ENCODE measurements around the gene CCDC33.
A peak's percentile ranks its signal among the peaks of the same experiment; 100 is the strongest.

CCDC33 gene

DNA sequence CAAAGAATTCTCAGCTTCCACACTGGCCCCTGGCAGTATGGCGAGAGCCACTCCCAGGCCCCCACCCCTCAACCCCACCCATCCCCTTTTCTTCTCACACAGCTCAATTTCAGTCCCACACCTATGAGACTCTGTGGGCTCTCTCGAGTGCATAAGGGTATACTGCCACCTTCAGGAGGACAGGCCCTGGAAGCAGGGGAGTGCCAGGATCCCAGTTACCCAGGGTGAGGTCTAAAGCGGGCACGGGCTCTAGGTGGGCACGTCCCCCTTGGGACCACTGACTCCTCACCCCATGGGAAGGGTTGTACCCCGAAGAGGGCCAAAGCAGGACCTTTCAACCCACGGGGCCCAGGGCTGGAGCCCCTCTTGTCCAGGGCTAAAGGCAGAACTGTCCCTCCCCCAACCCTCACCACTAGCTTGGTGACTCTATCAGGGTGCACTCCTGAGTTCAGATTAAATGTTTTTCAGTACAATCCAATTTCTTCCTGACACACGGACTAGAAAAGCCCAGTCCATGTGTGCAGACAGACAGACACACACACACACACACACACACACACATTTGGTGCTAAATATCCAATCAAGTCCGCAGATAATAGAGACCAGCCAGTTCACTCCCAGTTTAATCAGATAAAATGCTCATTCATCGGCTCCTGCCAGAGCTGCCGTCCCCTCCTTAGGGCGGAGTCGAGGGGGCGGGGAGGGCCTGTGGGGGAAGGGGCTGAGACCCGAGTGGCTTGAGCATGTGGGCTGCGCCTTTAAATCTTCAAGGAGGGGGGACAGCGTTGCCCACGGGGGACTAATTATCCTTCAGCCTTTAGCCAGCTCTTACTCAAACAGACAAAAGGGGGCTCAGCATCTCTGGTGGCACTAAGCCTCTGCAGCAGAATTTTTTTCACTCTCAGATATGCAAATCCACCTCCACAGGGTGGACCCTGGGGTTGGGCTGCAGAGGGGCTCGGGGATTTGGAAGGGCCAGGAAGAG, 72.0 kb downstream of the CCDC33 start:
- Mint-ChIP-seq H3K4me3 (no peak overlapping the region), H3K27ac (no peak overlapping the region), H3K9me3 (no peaks in the 10 kb centered on the region), H3K27me3 (peaks cover 10% of the 10 kb centered on the region), H3K4me1 (no peaks in the 10 kb centered on the region), H3K36me3 (ENCODE audit: low read depth) (no peaks in the 10 kb centered on the region)
- peak; percentile 39 for DNase-seq
- ATAC-seq, result peak; percentile 67

DNA sequence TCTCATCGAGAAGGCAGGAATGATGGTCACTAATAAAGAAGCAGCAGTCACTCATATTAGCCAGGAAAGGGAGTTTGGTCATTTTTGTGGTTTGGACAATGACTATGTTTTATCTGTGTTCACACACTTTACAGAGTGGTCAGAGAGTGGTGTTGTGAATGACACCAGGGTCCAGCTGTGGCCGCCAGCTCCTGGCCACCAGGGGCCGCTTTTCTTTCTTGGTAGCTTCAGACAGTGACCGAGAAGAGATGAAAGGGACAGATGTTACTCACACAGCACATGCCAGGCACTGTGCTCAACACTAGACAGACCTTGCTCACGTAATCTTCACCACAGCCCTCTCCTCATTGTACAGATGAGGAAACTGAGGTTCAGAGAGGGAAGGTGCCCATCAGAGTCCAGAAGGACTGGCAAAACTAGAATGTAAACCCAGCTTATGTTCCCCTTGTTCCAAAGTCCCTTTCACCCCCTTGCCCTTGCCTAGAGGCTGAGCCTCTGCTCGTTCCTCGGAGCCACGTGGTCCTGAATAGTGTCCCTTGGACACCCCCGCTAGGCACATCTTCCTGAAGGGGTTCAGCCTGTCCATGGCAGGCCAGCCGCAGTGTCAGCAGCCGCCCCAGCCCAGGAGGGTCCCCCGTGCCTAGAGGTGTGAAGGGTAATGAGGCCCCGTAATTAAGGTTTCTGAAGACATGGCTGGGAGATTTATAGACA, 75.8 kb downstream of the CCDC33 start:
- Mint-ChIP-seq H3K9me3 (no peaks in the 10 kb centered on the region), H3K27me3 (peaks cover 2% of the 10 kb centered on the region), H3K4me3 (no peak overlapping the region), H3K27ac (no peak overlapping the region), H3K36me3 (ENCODE audit: low read depth) (no peaks in the 10 kb centered on the region), H3K4me1 (peaks cover 30% of the 10 kb centered on the region)
- DNase-seq (no peak), ATAC-seq (no peak)

DNA sequence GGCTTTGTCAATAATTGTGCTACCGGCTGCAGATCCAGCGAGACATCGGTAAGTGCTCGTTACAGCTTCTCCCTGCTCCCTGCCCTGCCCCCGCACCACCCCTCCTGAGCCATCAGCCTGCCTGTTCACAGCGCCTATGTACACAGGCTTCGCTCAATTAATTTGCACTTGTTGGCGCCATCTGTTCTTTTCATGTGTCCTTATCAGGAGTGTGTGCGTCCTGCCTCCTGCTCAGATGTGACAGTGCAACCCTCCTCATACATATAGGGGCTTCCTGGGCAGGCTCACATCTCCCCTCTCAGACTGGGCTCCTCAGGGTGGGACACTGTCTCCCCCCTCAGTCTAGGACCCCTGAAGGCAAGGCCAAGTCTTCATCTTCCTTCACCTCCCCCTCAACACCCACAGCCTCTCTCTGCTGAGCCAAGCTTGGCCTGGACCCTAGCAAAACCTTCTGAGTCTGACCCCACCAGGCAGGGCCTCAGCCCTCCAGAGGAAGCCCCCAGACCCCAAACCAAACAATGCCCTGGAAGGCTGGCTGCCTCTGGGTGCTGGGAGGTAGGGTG, 76.4 kb downstream of the CCDC33 start:
- Mint-ChIP-seq H3K9me3 (no peaks in the 10 kb centered on the region), H3K36me3 (ENCODE audit: low read depth) (no peaks in the 10 kb centered on the region), H3K4me3 (no peak overlapping the region), H3K27ac (no peak overlapping the region), H3K4me1 (peaks cover 35% of the 10 kb centered on the region), H3K27me3 (peaks cover under 1% of the 10 kb centered on the region)
- DNase-seq (no peak), ATAC-seq (no peak)

DNA sequence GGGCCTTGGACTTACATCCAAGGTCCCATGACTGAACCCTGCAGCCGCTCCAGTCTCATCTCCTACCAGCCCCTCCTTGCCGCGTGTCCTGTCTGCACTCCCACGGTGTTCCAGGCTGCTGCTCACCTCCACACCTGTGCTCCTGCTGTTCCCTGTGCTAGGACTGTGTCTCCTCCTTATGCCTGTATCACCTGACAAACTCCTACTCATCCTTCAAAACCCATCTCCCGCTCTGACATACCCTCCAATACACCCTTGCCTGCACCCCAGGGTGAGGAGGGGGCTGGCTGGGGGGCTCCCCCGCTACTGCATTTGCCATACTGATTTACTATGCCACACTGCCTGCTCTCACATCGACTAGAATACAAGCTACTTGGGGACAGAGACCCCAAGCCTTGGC, 77.8 kb downstream of the CCDC33 start:
- no peak overlapping the region for H3K4me3 Mint-ChIP-seq
- ATAC-seq (no peak), DNase-seq (no peak)
- H3K9me3 Mint-ChIP-seq, result no peaks in the 10 kb centered on the region
- peaks cover 44% of the 10 kb centered on the region for H3K4me1 Mint-ChIP-seq
- H3K36me3 Mint-ChIP-seq (ENCODE audit: low read depth), result no peaks in the 10 kb centered on the region
- no peaks in the 10 kb centered on the region for H3K27me3 Mint-ChIP-seq
- H3K27ac Mint-ChIP-seq, result no peak overlapping the region

DNA sequence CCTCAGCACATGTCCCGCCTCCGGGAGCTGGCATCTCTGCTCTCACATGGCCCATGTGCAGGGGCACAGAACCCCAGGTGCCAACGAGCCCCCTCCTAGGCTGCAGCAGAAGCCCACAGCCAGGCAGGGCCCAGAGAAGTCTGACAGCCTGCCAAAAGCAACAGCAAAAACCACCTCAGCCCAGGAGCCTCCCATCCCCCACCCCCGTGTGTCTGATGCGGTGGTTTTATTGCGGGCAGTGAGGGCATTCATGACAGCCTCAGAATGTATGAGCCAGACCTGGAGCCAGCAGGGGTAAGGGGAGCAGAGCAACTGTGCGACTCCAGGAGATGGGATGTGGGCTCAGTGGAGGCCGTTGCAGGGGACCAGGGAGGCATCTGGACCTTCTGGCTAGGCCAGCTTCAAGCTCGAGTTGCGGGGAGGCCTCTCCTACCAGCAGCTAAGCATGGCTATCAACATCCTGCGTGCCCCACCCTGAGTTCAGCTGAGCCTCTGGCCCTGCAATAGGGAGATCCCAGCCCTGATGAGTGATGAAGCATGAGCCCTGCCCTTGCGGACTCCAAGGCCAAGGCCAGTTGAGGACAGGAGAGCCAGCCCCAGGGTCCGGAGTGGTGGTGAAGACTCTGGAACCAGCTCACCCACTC, 78.8 kb downstream of the CCDC33 start:
- peak overlapping the region; percentile 56 for H3K27ac Mint-ChIP-seq
- peak overlapping the region; percentile 35 for H3K4me3 Mint-ChIP-seq
- H3K27me3 Mint-ChIP-seq, result no peaks in the 10 kb centered on the region
- peaks cover 53% of the 10 kb centered on the region for H3K4me1 Mint-ChIP-seq
- DNase-seq, result peak; percentile 67
- H3K9me3 Mint-ChIP-seq, result no peaks in the 10 kb centered on the region
- peak; percentile 55 for ATAC-seq
- H3K36me3 Mint-ChIP-seq (ENCODE audit: low read depth), result no peaks in the 10 kb centered on the region

DNA sequence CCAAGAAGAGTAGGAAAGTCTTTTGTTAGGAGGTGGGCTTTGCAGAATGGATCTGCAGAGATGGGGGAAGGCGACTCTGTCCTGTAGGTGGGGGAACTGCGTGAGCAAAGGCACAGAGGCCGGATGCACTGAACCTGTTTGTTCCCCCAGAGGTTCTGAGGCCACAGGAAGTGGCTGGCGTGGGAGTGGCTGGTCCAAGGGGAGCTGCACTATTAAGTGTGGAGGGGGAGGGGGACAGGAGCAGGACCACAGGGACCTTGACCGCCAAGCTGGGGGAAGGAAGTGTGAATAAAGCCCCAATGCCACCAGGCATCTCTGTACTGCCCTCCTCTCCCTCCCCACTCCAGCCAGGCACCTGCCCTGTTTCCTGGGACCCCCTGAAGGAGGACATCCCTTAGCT, 79.5 kb downstream of the CCDC33 start:
- Mint-ChIP-seq H3K27ac (peak overlapping the region; percentile 56), H3K27me3 (no peaks in the 10 kb centered on the region), H3K9me3 (no peaks in the 10 kb centered on the region), H3K4me3 (peak overlapping the region; percentile 35), H3K4me1 (peaks cover 58% of the 10 kb centered on the region), H3K36me3 (ENCODE audit: low read depth) (no peaks in the 10 kb centered on the region)
- peak; percentile 41 for ATAC-seq
- peak; percentile 61 for DNase-seq

DNA sequence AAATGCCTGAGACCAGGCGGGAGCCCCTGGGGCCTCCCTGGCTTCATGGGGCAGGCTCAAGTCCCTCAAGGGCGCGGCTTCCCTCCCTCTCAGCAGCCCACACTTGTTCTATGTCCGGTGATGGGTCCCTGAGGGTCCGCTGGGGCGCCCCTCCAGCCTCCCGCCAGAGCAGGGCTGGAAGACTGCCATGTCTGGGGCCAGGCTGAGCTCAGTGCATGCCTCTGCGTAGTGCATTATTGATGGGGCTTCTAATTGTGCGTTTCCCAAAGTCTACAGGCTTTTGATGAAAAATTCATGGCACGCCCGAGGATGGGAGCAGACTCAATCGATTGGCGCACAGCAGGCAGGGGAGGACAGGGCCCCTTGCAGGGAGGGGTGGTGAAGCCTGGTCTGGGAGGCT, 80.0 kb downstream of the CCDC33 start:
- no peak overlapping the region for H3K27ac Mint-ChIP-seq
- no peaks in the 10 kb centered on the region for H3K9me3 Mint-ChIP-seq
- H3K36me3 Mint-ChIP-seq (ENCODE audit: low read depth), result no peaks in the 10 kb centered on the region
- no peak overlapping the region for H3K4me3 Mint-ChIP-seq
- ATAC-seq (no peak), DNase-seq (peak; percentile 7)
- peaks cover 59% of the 10 kb centered on the region for H3K4me1 Mint-ChIP-seq
- H3K27me3 Mint-ChIP-seq, result no peaks in the 10 kb centered on the region

DNA sequence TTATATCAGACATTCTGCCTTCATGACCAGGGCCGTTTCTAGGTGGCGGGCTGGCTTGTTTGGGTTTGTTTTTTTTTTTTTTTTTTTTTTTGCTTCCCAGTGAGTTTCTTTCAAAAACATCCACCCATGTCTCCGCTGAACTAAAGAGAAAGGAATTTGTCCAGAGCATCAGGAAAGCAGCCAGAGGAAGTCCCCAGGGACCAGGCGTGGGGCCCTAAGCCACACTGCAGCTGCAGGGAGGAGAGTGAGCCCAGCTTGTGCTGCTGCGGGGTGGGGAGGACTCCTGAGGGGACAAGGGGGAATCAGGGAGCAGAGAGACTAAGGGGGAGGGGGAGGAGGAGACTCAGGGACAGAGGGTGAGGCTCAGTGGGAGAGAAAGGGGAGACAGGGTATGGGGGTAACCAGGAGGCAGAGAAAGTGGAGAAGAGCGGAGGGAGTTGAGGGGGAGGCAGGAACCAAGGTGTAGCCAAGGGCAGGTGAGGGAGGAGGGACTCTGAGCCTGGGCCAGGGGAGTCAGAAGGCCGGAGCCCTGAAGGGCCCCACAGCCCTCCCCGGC, 81.8 kb downstream of the CCDC33 start:
- no peak for DNase-seq
- Mint-ChIP-seq H3K27ac (no peak overlapping the region), H3K4me3 (no peak overlapping the region), H3K36me3 (ENCODE audit: low read depth) (no peaks in the 10 kb centered on the region), H3K4me1 (peaks cover 59% of the 10 kb centered on the region), H3K27me3 (no peaks in the 10 kb centered on the region), H3K9me3 (no peaks in the 10 kb centered on the region)
- no peak for ATAC-seq

DNA sequence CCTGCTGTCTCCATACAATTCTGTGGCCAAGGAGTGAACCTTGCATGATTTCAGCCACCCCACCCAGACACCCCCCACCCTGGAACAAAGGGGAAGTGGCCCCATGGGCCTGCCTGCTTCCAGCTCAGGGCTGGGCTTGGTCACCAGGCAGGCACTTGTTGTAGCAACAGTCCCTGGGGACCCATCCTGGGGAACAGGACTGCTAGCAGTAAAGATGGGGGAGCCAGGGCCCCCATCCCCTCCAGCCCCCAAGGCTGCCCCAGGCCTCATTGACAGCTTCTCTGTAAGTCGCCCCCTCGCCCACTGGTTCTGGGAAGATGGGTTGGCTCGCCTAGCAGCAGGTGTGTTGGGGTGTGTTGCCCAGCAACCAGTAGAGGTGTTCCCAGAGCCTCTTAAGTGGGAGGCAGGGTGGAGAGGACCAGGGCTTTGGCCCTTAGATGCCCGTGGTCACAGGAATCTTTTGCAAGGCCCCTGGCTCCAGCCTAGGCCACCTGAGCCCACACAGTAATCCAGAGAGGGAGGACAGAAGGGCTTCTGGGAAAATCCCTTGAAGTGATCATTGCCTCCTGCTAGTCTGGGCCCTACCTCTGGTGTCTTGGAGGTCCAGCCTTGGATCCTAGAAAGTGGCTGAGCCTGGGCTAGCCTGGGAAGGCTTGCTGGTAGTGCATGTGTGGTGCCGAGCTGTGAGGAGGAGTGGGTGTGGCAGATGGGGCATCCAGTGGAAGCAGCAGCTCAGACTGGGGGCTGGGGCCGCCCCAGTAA, 82.4 kb downstream of the CCDC33 start:
- Mint-ChIP-seq H3K27me3 (no peaks in the 10 kb centered on the region), H3K27ac (no peak overlapping the region), H3K4me3 (no peak overlapping the region), H3K4me1 (peaks cover 59% of the 10 kb centered on the region), H3K9me3 (no peaks in the 10 kb centered on the region), H3K36me3 (ENCODE audit: low read depth) (no peaks in the 10 kb centered on the region)
- no peak for ATAC-seq
- no peak for DNase-seq

DNA sequence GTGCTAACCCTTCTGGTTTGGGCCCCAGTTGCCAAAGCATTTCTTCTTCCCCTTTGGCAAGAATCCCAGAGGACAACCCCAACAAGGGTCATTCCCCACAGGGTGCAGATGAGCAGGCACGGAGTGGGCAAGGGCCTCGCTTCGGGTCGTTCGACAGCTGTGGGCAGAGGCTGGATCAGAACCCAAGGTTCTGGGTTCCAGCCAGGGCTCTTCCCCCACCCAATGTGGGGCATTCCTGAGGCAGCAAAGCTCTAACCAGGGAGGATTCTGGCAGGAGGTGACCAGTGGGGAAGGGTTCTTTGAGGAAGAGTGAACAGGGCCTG, 83.0 kb downstream of the CCDC33 start:
- no peaks in the 10 kb centered on the region for H3K36me3 Mint-ChIP-seq (ENCODE audit: low read depth)
- peaks cover 55% of the 10 kb centered on the region for H3K4me1 Mint-ChIP-seq
- no peak overlapping the region for H3K4me3 Mint-ChIP-seq
- H3K27me3 Mint-ChIP-seq, result no peaks in the 10 kb centered on the region
- H3K27ac Mint-ChIP-seq, result no peak overlapping the region
- ATAC-seq, result no peak
- H3K9me3 Mint-ChIP-seq, result no peaks in the 10 kb centered on the region
- DNase-seq, result no peak

DNA sequence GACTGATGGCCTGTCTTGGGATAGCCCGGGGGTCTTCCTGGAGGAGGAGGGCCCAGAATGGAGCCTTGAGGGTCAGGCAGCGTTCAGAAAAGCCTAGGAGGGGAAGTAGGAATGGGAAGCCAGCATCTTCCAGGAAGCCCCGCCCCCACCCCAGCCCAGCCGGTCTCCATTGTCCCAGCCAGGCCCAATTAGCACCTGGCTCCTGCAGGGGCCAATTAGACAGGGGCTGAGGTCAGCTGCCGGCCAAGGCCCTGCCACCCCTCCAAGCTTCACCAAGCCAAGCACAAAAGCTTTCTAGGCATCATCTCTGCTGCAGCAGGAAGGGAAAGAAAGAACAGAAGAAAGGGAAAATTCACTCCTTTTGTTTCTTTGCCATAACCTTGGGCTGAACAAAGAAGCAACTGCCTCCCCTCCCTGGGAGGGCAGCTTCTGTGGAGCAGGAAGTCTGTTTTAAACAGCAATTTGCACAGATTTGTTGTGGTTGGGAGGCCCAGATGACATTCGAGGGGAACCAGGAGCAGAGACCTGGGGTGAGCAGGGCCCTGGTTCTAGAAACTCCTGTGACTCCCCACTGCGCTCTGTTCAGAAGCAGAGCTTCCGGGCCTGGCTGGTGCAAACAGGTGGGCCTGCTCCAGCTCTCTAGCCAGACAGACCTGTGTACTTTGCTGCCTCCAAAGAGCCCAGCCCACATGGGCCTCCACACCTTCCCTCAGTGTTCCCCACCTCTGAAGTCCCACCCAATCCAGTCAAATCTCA, 83.6 kb downstream of the CCDC33 start:
- H3K9me3 Mint-ChIP-seq, result no peaks in the 10 kb centered on the region
- no peak overlapping the region for H3K27ac Mint-ChIP-seq
- ATAC-seq (no peak), DNase-seq (no peak)
- no peaks in the 10 kb centered on the region for H3K36me3 Mint-ChIP-seq (ENCODE audit: low read depth)
- H3K27me3 Mint-ChIP-seq, result no peaks in the 10 kb centered on the region
- no peak overlapping the region for H3K4me3 Mint-ChIP-seq
- peaks cover 49% of the 10 kb centered on the region for H3K4me1 Mint-ChIP-seq

DNA sequence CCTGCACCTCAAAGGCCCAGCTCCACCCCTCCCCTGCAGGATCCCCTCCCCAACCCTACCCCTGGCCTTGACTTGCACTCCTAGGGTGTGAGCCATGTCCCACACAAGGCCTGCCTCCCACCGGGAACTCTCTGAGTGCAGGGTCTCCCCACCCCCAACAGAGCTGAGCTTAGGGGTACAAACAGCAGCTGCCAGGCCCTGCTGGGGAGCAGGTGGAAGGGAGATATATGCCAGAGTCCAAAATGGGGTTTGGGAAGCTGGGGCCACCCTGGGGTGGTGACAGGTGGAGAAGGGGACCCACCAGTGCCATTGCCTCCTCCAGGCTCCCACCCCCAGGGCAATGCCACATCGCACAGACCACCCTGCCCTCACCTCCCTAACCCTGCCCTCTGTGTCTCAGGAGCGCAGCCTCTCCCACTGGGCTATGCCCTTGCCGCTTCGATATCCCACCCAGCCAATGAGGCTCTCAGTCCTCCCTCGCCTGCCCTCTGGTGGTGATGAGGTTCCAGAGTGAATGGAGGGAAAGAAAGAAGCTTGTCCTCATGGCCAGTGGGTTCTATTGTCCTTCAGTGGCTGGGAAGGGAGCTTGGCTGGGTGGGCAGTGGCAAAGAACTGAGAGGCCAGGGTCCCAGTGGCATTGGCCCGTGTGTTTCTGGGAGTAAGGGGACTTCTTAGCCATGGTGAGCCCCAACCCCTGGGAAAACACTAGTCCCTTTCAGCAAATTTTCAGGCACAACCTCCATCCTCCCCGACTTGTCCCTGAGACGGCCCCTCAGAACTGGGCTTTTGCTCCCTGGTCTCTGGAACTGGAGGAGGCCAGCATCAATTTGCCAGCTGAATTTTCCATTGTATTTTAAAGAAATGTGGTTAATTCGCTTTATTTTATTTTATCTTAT, 84.5 kb downstream of the CCDC33 start:
- ATAC-seq (no peak), DNase-seq (peak; percentile 65)
- Mint-ChIP-seq H3K4me3 (no peak overlapping the region), H3K9me3 (no peaks in the 10 kb centered on the region), H3K4me1 (peaks cover 41% of the 10 kb centered on the region), H3K36me3 (ENCODE audit: low read depth) (no peaks in the 10 kb centered on the region), H3K27ac (no peak overlapping the region), H3K27me3 (peaks cover 2% of the 10 kb centered on the region)

Data from activated naive CD8-positive, alpha-beta T cell treated with anti-CD3 and anti-CD28 coated beads, Interleukin-2, amount 50 U/mL, for 24 hours (primary cell).